Activated CD8-positive, alpha-beta memory T cell treated with anti-CD3 and anti-CD28 coated beads, Interleukin-2, amount 10 ng/mL, durations not matched to agents 7 days and 5 days (primary cell): ENCODE data around the gene QSOX1. TPM values are rescaled to one million over a fixed set of nuclear protein-coding genes. Genes with fewer than 3 reads are reported as not detected.

Experiments
- ATAC-seq: fragments of 150-1000 bp; cut with Tn5 transposase; one replicate; pipeline ENCODE4 v1.10.0; 2021; ENCODE audit warnings: moderate library complexity
- CTCF ChIA-PET: fragments of 350-600 bp; sonication (Branson Sonifier 250); formaldehyde crosslinking; loops from one replicate; lab custom pipeline; 2021; ENCODE audit warnings: antibody characterized with exemption; lab: Charles Lee
- DNase-seq: peaks from one replicate; pipeline ENCODE4 v3.0.0-alpha.2; 2020
- H3K27ac Mint-ChIP-seq: one replicate; pipeline ENCODE4 v1.8.0; 2021; ENCODE audit warnings: mild to moderate bottlenecking, mixed read lengths
- H3K27me3 Mint-ChIP-seq: one replicate; pipeline ENCODE4 v1.8.0; 2021; ENCODE audit warnings: mixed read lengths
- H3K36me3 Mint-ChIP-seq: one replicate; pipeline ENCODE4 v1.8.0; 2021; ENCODE audit warnings: mild to moderate bottlenecking, mixed read lengths
- H3K4me1 Mint-ChIP-seq: one replicate; pipeline ENCODE4 v1.8.0; 2021; ENCODE audit warnings: mixed read lengths
- H3K4me3 Mint-ChIP-seq: one replicate; pipeline ENCODE4 v1.8.0; 2021; ENCODE audit warnings: mild to moderate bottlenecking, moderate library complexity, mixed read lengths
- H3K9me3 Mint-ChIP-seq: one replicate; pipeline ENCODE4 v1.8.0; 2022; ENCODE audit warnings: low read depth, mixed read lengths
- total RNA-seq, 2 experiments: library from RNA; stranded (reverse); gene quantifications; one replicate each; pipeline ENCODE4 v1.2.3, GENCODE V29; 2021

The QSOX1 gene
- total RNA-seq, 2 experiments from 2014 or later: 25.4 to 35.5 TPM

DNA sequence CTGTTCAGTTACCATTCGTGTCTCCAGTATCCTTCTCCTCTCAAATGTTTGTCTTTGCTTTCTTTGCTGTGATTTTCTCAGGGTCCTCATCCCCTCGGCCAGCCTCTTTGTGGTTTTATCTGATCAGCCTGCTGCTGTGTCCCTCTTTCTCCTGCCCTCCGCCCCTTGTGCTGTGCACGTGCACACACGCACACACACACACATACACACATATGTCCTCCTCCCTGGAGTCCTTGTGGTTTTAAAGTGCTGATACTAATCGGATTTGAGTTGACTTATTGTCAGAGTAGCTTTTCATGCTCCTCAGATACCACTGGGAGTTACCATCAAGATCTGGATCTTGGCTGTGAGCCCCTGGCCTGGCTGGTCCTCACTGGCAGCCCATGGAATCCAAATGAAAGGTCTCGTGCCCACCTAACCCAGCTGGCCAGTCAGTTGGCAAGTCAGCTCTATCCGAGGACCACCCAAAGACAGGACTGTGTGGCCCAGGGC lies 34.1 kb downstream of the QSOX1 start:
- ATAC-seq (no peak), DNase-seq (no peak)
- Mint-ChIP-seq H3K9me3 (no peaks in the 10 kb centered on the region), H3K36me3 (no peaks in the 10 kb centered on the region), H3K4me3 (no peak overlapping the region), H3K4me1 (peaks cover 22% of the 10 kb centered on the region), H3K27ac (no peak overlapping the region), H3K27me3 (no peaks in the 10 kb centered on the region)
- CTCF ChIA-PET: interaction anchor here (0.7 to 3.9 kb wide), 10 partner anchors 9 to 488 kb away, joined by 3 to 35 read pairs (median 4); no protein-coding TSS in a partner anchor

- H3K36me3 Mint-ChIP-seq: no peaks in the 10 kb centered on the region
- H3K4me1 Mint-ChIP-seq: peaks cover 22% of the 10 kb centered on the region
- no peak overlapping the region for H3K4me3 Mint-ChIP-seq
- no peaks in the 10 kb centered on the region for H3K27me3 Mint-ChIP-seq
- DNase-seq (no peak), ATAC-seq (no peak)
- H3K9me3 Mint-ChIP-seq: no peaks in the 10 kb centered on the region
- H3K27ac Mint-ChIP-seq: no peak overlapping the region
- CTCF ChIA-PET: interaction anchor here (0.9 to 3.9 kb wide), 2 partner anchors 11 to 380 kb away, joined by 3 to 35 read pairs; no protein-coding TSS in a partner anchor
Observed at GRCh38 chr1:180190091-180190490, 35.4 kb downstream of the QSOX1 start.

- ATAC-seq (peak; percentile 60), DNase-seq (peak; percentile 50)
- CTCF ChIA-PET: interaction anchor here (0.7 to 1.4 kb wide), 3 partner anchors 9 to 28 kb away, joined by 3 to 5 read pairs (median 3); no protein-coding TSS in a partner anchor
- Mint-ChIP-seq H3K36me3 (no peaks in the 10 kb centered on the region), H3K27me3 (no peaks in the 10 kb centered on the region), H3K27ac (peak overlapping the region; percentile 74), H3K9me3 (no peaks in the 10 kb centered on the region), H3K4me3 (no peak overlapping the region), H3K4me1 (peaks cover 22% of the 10 kb centered on the region)
Observed at GRCh38 chr1:180192172-180192571, 37.5 kb downstream of the QSOX1 start.

DNA sequence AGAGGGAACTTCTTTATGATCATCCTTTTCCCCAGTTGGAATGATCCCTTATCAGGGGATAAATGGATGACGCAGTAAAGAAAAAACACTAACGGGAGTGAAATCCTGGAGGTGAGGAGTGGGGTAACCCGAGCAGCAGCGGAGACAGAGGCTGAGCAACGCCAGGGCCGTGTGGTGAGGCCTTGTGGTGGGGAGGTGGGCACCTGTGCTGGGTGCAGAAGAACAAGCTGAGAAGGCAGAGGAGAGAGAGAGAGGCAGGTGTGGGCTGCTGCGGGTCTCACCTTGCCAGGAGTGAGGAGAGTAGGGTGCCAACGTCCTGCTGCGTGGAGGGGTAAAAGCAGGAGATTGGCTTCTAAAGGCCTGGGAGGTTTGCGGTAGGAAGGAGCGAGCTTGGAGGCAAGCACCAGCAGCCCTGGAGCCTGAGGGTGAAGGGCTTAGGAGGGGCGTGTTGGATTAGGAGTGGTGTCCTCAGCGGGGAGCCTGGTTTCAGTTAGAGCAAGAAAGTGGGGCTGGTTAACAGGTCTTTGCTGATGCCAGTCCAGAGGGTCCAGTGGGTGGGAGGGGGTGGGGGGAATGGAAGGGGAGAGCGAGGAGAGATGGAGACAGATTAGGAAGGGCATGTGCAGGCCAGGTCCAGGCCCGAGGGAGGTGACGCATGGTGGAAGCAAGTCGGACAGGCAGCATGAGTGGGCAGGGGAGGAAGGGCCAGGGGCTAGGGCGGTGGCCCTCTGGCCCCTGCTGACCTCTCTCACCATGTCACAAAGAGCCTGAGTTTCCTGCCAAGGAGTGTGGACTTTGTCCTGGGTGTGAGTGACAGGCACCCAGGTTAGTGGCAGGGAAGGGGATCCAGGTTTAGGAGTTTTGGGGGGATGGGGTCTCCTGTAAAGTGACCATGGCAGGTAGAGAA lies 38.7 kb downstream of the QSOX1 start:
- peaks cover 25% of the 10 kb centered on the region for H3K4me1 Mint-ChIP-seq
- no peak for ATAC-seq
- H3K27me3 Mint-ChIP-seq: no peaks in the 10 kb centered on the region
- no peaks in the 10 kb centered on the region for H3K36me3 Mint-ChIP-seq
- no peak overlapping the region for H3K27ac Mint-ChIP-seq
- no peaks in the 10 kb centered on the region for H3K9me3 Mint-ChIP-seq
- no peak for DNase-seq
- CTCF ChIA-PET: interaction anchor here (1.0 to 1.4 kb wide), 2 partner anchors 15 to 29 kb away, joined by 3 to 5 read pairs; no protein-coding TSS in a partner anchor
- no peak overlapping the region for H3K4me3 Mint-ChIP-seq

DNA sequence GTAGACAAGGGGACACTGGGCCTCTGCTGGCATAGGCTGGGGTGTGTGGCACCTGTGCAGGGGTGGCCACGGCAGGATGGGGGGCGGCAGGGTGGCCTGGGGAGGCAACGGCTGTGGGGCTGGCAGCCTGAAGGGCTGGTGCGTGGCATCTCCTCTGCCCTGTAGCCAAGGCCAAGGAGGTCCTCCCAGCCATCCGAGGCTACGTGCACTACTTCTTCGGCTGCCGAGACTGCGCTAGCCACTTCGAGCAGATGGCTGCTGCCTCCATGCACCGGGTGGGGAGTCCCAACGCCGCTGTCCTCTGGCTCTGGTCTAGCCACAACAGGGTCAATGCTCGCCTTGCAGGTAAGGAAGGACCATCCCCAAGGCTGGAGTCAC lies 39.4 kb downstream of the QSOX1 start:
- Mint-ChIP-seq H3K4me3 (no peak overlapping the region), H3K36me3 (no peaks in the 10 kb centered on the region), H3K9me3 (no peaks in the 10 kb centered on the region), H3K4me1 (peaks cover 25% of the 10 kb centered on the region), H3K27ac (no peak overlapping the region), H3K27me3 (no peaks in the 10 kb centered on the region)
- no peak for ATAC-seq
- CTCF ChIA-PET: no interaction called here
- no peak for DNase-seq

DNA sequence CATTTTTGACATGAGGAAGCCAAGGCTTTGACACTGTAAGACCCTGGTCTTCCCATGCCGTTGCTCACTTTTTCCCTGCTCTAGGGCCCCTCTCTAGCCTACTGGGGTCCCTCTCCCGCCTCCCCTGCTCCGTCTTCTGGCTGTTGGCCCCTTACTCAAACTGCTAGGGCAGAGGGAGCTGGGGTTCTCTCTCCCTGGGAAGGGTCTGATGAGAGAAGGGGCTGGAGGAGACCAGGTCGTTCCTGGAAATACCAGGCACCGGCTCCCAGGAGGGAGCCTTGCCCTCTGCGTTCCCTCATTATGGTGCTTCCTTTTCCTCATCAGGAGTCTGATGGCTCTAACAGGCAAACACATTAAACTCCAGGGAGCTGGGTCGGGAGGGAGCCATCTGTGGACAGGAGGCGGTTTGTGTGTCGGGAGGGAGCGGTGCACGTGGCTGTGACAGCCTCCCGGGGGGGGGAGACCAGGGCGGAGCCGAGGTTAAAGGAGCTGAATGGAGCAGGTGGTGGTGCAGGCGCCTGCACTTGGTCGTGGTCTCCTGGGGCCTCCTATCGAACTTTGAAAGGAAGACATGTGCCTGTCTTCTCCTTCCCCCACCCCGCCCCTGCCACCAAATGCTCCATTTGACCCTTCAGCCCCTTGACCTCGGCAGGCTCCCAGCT lies 40.0 kb downstream of the QSOX1 start:
- CTCF ChIA-PET: interaction anchor here (1.3 kb wide), 1 partner anchor 26 kb away, joined by 3 read pairs; no protein-coding TSS in a partner anchor
- H3K4me1 Mint-ChIP-seq: peaks cover 25% of the 10 kb centered on the region
- no peaks in the 10 kb centered on the region for H3K27me3 Mint-ChIP-seq
- ATAC-seq (no peak), DNase-seq (no peak)
- no peaks in the 10 kb centered on the region for H3K9me3 Mint-ChIP-seq
- no peaks in the 10 kb centered on the region for H3K36me3 Mint-ChIP-seq
- H3K4me3 Mint-ChIP-seq: no peak overlapping the region
- no peak overlapping the region for H3K27ac Mint-ChIP-seq

DNA sequence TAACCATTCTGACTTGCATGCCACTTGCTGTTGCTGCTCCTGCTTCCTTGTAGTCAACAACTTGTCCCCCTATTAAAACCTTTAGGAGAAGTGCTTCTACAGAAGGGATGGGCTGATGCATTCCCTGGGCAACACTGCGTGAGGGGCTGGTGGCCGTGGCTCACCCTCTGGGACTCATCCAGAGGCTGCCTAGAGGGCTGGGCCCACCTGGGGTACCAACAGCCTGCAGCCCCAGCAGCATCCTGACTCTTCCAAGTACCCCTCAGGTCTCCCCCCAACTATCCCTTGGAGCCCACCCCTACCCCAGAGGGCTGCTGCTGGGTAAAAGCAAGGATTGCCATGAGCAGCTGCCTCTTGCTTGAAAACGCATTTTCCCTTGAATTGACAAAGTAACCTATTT lies 40.7 kb downstream of the QSOX1 start:
- DNase-seq (no peak), ATAC-seq (no peak)
- CTCF ChIA-PET: interaction anchor here (1.3 kb wide), 2 partner anchors 14 to 27 kb away, joined by 3 read pairs; no protein-coding TSS in a partner anchor
- no peak overlapping the region for H3K4me3 Mint-ChIP-seq
- no peak overlapping the region for H3K27ac Mint-ChIP-seq
- H3K9me3 Mint-ChIP-seq: no peaks in the 10 kb centered on the region
- H3K27me3 Mint-ChIP-seq: no peaks in the 10 kb centered on the region
- no peaks in the 10 kb centered on the region for H3K36me3 Mint-ChIP-seq
- peaks cover 25% of the 10 kb centered on the region for H3K4me1 Mint-ChIP-seq

DNA sequence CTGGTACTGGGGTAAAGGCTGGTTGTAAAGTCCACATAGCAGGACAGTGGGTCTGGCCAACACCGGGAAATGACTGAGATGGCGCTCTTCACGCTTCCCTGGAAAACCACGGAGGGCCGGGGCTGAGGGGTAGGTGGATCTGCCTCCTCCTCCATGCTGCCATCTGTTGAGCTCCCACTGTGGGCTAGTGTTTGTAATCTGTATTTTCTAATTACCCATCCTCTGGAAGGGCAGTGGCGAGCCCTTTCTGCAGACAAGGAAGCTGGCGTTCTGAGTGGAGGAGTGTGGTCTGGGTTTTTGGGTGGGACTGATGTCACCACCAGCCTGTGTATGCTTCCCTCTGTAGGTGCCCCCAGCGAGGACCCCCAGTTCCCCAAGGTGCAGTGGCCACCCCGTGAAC lies 41.2 kb downstream of the QSOX1 start:
- ATAC-seq (no peak), DNase-seq (no peak)
- no peaks in the 10 kb centered on the region for H3K9me3 Mint-ChIP-seq
- no peak overlapping the region for H3K4me3 Mint-ChIP-seq
- CTCF ChIA-PET: interaction anchor here (1.3 kb wide), 2 partner anchors 14 to 27 kb away, joined by 3 read pairs; no protein-coding TSS in a partner anchor
- no peaks in the 10 kb centered on the region for H3K36me3 Mint-ChIP-seq
- H3K4me1 Mint-ChIP-seq: peaks cover 25% of the 10 kb centered on the region
- no peak overlapping the region for H3K27ac Mint-ChIP-seq
- no peaks in the 10 kb centered on the region for H3K27me3 Mint-ChIP-seq

DNA sequence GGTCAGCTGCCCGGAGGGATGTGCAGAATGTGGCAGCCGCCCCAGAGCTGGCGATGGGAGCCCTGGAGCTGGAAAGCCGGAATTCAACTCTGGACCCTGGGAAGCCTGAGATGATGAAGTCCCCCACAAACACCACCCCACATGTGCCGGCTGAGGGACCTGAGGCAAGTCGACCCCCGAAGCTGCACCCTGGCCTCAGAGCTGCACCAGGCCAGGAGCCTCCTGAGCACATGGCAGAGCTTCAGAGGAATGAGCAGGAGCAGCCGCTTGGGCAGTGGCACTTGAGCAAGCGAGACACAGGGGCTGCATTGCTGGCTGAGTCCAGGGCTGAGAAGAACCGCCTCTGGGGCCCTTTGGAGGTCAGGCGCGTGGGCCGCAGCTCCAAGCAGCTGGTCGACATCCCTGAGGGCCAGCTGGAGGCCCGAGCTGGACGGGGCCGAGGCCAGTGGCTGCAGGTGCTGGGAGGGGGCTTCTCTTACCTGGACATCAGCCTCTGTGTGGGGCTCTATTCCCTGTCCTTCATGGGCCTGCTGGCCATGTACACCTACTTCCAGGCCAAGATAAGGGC lies 41.9 kb downstream of the QSOX1 start:
- H3K27ac Mint-ChIP-seq: no peak overlapping the region
- no peak overlapping the region for H3K4me3 Mint-ChIP-seq
- ATAC-seq: no peak
- H3K9me3 Mint-ChIP-seq: no peaks in the 10 kb centered on the region
- CTCF ChIA-PET: interaction anchor here (1.0 to 1.3 kb wide), 2 partner anchors 9 to 15 kb away, joined by 3 read pairs; no protein-coding TSS in a partner anchor
- no peaks in the 10 kb centered on the region for H3K27me3 Mint-ChIP-seq
- peaks cover 18% of the 10 kb centered on the region for H3K4me1 Mint-ChIP-seq
- no peaks in the 10 kb centered on the region for H3K36me3 Mint-ChIP-seq
- DNase-seq: no peak

DNA sequence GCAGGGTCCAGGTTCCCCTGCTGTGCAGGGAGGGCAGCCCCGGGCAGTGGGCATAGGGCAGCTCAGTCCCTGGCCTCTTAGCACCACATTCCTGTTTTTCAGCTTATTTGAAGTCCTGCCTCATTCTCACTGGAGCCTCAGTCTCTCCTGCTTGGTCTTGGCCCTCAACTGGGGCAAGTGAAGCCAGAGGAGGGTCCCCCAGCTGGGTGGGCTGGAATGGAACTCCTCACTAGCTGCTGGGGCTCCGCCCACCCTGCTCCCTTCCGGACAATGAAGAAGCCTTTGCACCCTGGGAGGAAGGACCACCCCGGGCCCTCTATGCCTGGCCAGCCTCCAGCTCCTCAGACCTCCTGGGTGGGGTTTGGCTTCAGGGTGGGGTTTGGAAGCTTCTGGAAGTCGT lies 42.6 kb downstream of the QSOX1 start:
- no peaks in the 10 kb centered on the region for H3K27me3 Mint-ChIP-seq
- DNase-seq: no peak
- no peaks in the 10 kb centered on the region for H3K9me3 Mint-ChIP-seq
- H3K4me1 Mint-ChIP-seq: peaks cover 11% of the 10 kb centered on the region
- CTCF ChIA-PET: interaction anchor here (0.8 to 1.2 kb wide), 3 partner anchors 10 to 34 kb away, joined by 3 to 5 read pairs (median 4); no protein-coding TSS in a partner anchor
- H3K27ac Mint-ChIP-seq: no peak overlapping the region
- H3K36me3 Mint-ChIP-seq: no peaks in the 10 kb centered on the region
- ATAC-seq: no peak
- no peak overlapping the region for H3K4me3 Mint-ChIP-seq

- Mint-ChIP-seq H3K9me3 (no peaks in the 10 kb centered on the region), H3K27ac (no peak overlapping the region), H3K27me3 (no peaks in the 10 kb centered on the region), H3K4me1 (peaks cover 3% of the 10 kb centered on the region), H3K36me3 (no peaks in the 10 kb centered on the region), H3K4me3 (no peak overlapping the region)
- DNase-seq: no peak
- CTCF ChIA-PET: interaction anchor here (0.8 to 1.2 kb wide), 2 partner anchors 19 to 33 kb away, joined by 4 to 5 read pairs; no protein-coding TSS in a partner anchor
- no peak for ATAC-seq
Observed at GRCh38 chr1:180198196-180198595, 43.5 kb downstream of the QSOX1 start.

DNA sequence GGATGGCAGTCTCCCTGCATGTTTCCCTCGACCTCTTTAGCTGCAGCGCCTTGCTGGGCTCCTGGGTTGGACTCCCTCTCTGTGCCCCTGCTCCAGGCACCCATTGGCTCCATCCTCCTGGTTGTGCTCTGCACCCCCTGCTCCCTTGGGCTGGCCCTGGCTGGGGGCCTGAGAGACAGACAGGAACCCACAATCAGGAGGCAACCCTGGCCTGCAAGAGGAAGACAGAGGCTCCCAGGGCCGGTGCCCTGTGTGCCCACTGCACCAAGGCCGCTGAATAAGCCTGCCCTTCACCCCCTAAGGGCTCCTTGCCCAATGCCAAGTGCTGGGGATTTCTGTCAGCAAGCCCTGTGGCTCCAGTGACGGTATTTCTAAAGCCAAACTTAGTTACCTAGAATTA lies 43.9 kb downstream of the QSOX1 start:
- CTCF ChIA-PET: no interaction called here
- no peaks in the 10 kb centered on the region for H3K9me3 Mint-ChIP-seq
- no peaks in the 10 kb centered on the region for H3K36me3 Mint-ChIP-seq
- no peak overlapping the region for H3K4me3 Mint-ChIP-seq
- peaks cover 3% of the 10 kb centered on the region for H3K4me1 Mint-ChIP-seq
- DNase-seq (no peak), ATAC-seq (no peak)
- no peaks in the 10 kb centered on the region for H3K27me3 Mint-ChIP-seq
- no peak overlapping the region for H3K27ac Mint-ChIP-seq

- no peaks in the 10 kb centered on the region for H3K9me3 Mint-ChIP-seq
- H3K36me3 Mint-ChIP-seq: no peaks in the 10 kb centered on the region
- H3K27me3 Mint-ChIP-seq: no peaks in the 10 kb centered on the region
- ATAC-seq: no peak
- CTCF ChIA-PET: interaction anchor here (1.0 kb wide), 1 partner anchor 19 kb away, joined by 3 read pairs; no protein-coding TSS in a partner anchor
- no peak for DNase-seq
- peaks cover 3% of the 10 kb centered on the region for H3K4me1 Mint-ChIP-seq
- H3K27ac Mint-ChIP-seq: no peak overlapping the region
- no peak overlapping the region for H3K4me3 Mint-ChIP-seq
Observed at GRCh38 chr1:180199018-180199417, 44.3 kb downstream of the QSOX1 start.
